Gastroesophageal sphincter (tissue), 4 donors: ENCODE measurements around the gene NUDT8. TPM values are rescaled to one million over a fixed set of nuclear protein-coding genes. Genes with fewer than 3 reads are reported as not detected.

Experiments
- ATAC-seq: fragments of 150-250 bp; one replicate; pipeline ENCODE4 v1.9.1; 2016; ENCODE audit warnings: mild to moderate bottlenecking, moderate library complexity
- H3K27ac ChIP-seq, 4 donors: fragments of 200-600 bp; sonication (generic) in 3 of 4; 1 replicate in 3 of 4; 2 replicates in 1 of 4; pipeline ENCODE4 v1.5.1; 2016 to 2019
- H3K27me3 ChIP-seq: fragments of 200-600 bp; sonication (generic); one replicate; pipeline ENCODE4 v1.5.1; 2019
- H3K36me3 ChIP-seq, 2 donors: fragments of 200-600 bp; sonication (generic); one replicate each; pipeline ENCODE4 v1.5.1; 2019; ENCODE audit warnings: control low read depth in 1 of 2
- H3K4me1 ChIP-seq, 3 donors: fragments of 200-600 bp; sonication (generic); 1 replicate in 2 of 3; 2 replicates in 1 of 3; pipeline ENCODE4 v1.5.1; 2016 to 2019; ENCODE audit warnings: control low read depth in 2 of 3
- H3K4me3 ChIP-seq, 2 donors: fragments of 200-600 bp; sonication (generic); one replicate each; pipeline ENCODE4 v1.5.1; 2019; ENCODE audit warnings: mild to moderate bottlenecking in 1 of 2, moderate library complexity in 1 of 2
- H3K9me3 ChIP-seq, 3 donors: fragments of 200-600 bp; sonication (generic); one replicate each; pipeline ENCODE4 v1.5.1; 2017 to 2019; ENCODE audit warnings: control low read depth in 2 of 3
- CTCF ChIP-seq, 4 experiments: fragments of 200-600 bp in 2 of 4; fragments of 450-650 bp in 2 of 4; sonication (generic) in 1 of 4; IDR thresholded peaks; one replicate each; pipeline ENCODE4 v1.5.1; 2017 to 2019; ENCODE audit warnings: antibody characterized with exemption in 4 of 4, mild to moderate bottlenecking in 2 of 4, moderate library complexity in 2 of 4
- EP300 ChIP-seq: sonication (generic); formaldehyde crosslinking; IDR thresholded peaks from one replicate; pipeline ENCODE4 v1.6.1; 2017; ENCODE audit warnings: antibody characterized with exemption, mild to moderate bottlenecking
- POLR2A ChIP-seq, 2 donors: fragments of 450-650 bp; IDR thresholded peaks; one replicate each; pipeline ENCODE4 v1.6.1; 2017; ENCODE audit warnings: antibody characterized with exemption in 2 of 2, mild to moderate bottlenecking in 2 of 2, moderate library complexity in 1 of 2
- POLR2AphosphoS5 ChIP-seq: sonication (generic); formaldehyde crosslinking; IDR thresholded peaks from one replicate; pipeline ENCODE4 v1.6.1; 2017; ENCODE audit warnings: antibody characterized with exemption
- WGBS, 2 donors: methylation state at CpG; one replicate each; pipeline ENCODE4 v1.1.5; 2018; ENCODE audit warnings: low coverage in 1 of 2; 5-methylcytosine and 5-hydroxymethylcytosine counted together
- total RNA-seq, 4 donors: library from RNA; depleted of rRNA; stranded (reverse); fragments of >200 nt; gene quantifications; one replicate each; pipeline ENCODE4 v1.1.0, GENCODE V29; 2016

The NUDT8 gene
- total RNA-seq, 4 donors from 2014 or later: 2.4 to 18.5 (median 4.6) TPM

GRCh38 chr11:67645521-67646461 lies 16.1 kb upstream of the NUDT8 start:
- Histone ChIP-seq H3K9me3 (no peaks in the 10 kb centered on the region), H3K4me3 (no peak overlapping the region), H3K4me1 (no peaks in the 10 kb centered on the region), H3K36me3 (no peaks in the 10 kb centered on the region), H3K27me3 (peaks cover 77% of the 10 kb centered on the region), H3K27ac (no peak overlapping the region)
- 59 to 76% methylated on average over 5 of the region's 24 CpGs for WGBS, 2 donors
- no peak for ATAC-seq
- no peak for TF ChIP-seq EP300
- TF ChIP-seq CTCF (IDR thresholded peaks at IDR 0.05): no peak
- TF ChIP-seq POLR2A (IDR thresholded peaks at IDR 0.05): no peak
- no peak for TF ChIP-seq POLR2AphosphoS5

- Histone ChIP-seq H3K36me3 (no peaks in the 10 kb centered on the region), H3K27me3 (peaks cover 77% of the 10 kb centered on the region), H3K4me3 (no peak overlapping the region), H3K9me3 (no peaks in the 10 kb centered on the region), H3K27ac (no peak overlapping the region), H3K4me1 (no peaks in the 10 kb centered on the region)
- no peak for ATAC-seq
- WGBS, 2 donors: 92% methylated on average over 5 of the region's 22 CpGs; no CpG with 5 or more reads in 1 of the 2 donors
- TF ChIP-seq EP300: no peak
- no peak for TF ChIP-seq POLR2A (IDR thresholded peaks at IDR 0.05)
- no peak for TF ChIP-seq POLR2AphosphoS5
- no peak for TF ChIP-seq CTCF (IDR thresholded peaks at IDR 0.05)
These were observed 15.0 kb upstream of the NUDT8 start for GRCh38 chr11:67644472-67645418.

- Histone ChIP-seq H3K9me3 (no peaks in the 10 kb centered on the region), H3K36me3 (no peaks in the 10 kb centered on the region), H3K4me3 (no peak overlapping the region), H3K4me1 (no peaks in the 10 kb centered on the region), H3K27ac (no peak overlapping the region), H3K27me3 (peaks cover 78% of the 10 kb centered on the region)
- no peak for TF ChIP-seq CTCF (IDR thresholded peaks at IDR 0.05)
- TF ChIP-seq EP300: no peak
- TF ChIP-seq POLR2AphosphoS5: no peak
- no peak for TF ChIP-seq POLR2A (IDR thresholded peaks at IDR 0.05)
- 80 to 84% methylated on average over 2 to 4 of the region's 5 CpGs for WGBS, 2 donors
- ATAC-seq: no peak
These were observed 14.3 kb upstream of the NUDT8 start for GRCh38 chr11:67644042-67644441.

- TF ChIP-seq CTCF (IDR thresholded peaks at IDR 0.05): no peak
- Histone ChIP-seq H3K27ac (no peak overlapping the region), H3K36me3 (no peaks in the 10 kb centered on the region), H3K4me1 (no peaks in the 10 kb centered on the region), H3K4me3 (no peak overlapping the region), H3K9me3 (no peaks in the 10 kb centered on the region), H3K27me3 (peaks cover 70% of the 10 kb centered on the region)
- no peak for ATAC-seq
- 80% methylated on average over 2 of the region's 15 CpGs; no CpG with 5 or more reads in 1 of the 2 donors for WGBS, 2 donors
These were observed 12.7 kb upstream of the NUDT8 start for GRCh38 chr11:67642173-67643120.
